ENCODE results near the gene CHCHD6. TPM values are rescaled to one million over a fixed set of nuclear protein-coding genes. Genes with fewer than 3 reads are reported as not detected.

The CHCHD6 gene
- total RNA-seq, 2 experiments from 2014 or later, result 8.7 to 9.3 TPM

- Histone ChIP-seq H3K4me1 (ENCODE audit: insufficient read depth, low read length) (no peaks in the 10 kb centered on the region), H3K27me3 (ENCODE audit: control insufficient read depth in 1 of 2, insufficient read depth in 2 of 2, low read length in 2 of 2) (no peaks in the 10 kb centered on the region), H3K36me3 (ENCODE audit: insufficient read depth, low read length) (peaks cover 14% of the 10 kb centered on the region), H3K4me3 (ENCODE audit: low read length) (no peak overlapping the region), H3K9me3 (ENCODE audit: control insufficient read depth in 1 of 2, insufficient read depth in 1 of 2, low read length in 2 of 2) (peaks cover 0 to 5% of the 10 kb centered on the region in 2 experiments), H3K27ac (ENCODE audit: low read depth in 1 of 2, low read length in 2 of 2) (no peak overlapping the region)
- H3K4me1 Mint-ChIP-seq (ENCODE audit: low read depth), result peaks cover 3% of the 10 kb centered on the region
- no peak for ATAC-seq (ENCODE audit: poor library complexity)
- peaks cover 7% of the 10 kb centered on the region for H3K36me3 Mint-ChIP-seq (ENCODE audit: low read depth)
- POLR2A ChIA-PET, result no interaction called here
- no peak overlapping the region for H3K27ac Mint-ChIP-seq
- intact Hi-C loops (cut with DNase I, micrococcal nuclease), result no loop called here
- H3K4me3 Mint-ChIP-seq, result no peak overlapping the region
- no peak for DNase-seq
- no peaks in the 10 kb centered on the region for H3K9me3 Mint-ChIP-seq
- no peak for TF ChIP-seq CTCF (IDR thresholded peaks at IDR 0.05)
- CTCF ChIA-PET, result no interaction called here
- H3K27me3 Mint-ChIP-seq, result no peaks in the 10 kb centered on the region
Observed at GRCh38 chr3:126992776-126993175, 288.7 kb downstream of the CHCHD6 start.

GRCh38 chr3:126993436-126993835, 289.4 kb downstream of the CHCHD6 start:
- CTCF ChIA-PET, result no interaction called here
- H3K4me1 Mint-ChIP-seq (ENCODE audit: low read depth), result peaks cover 3% of the 10 kb centered on the region
- no peak overlapping the region for H3K27ac ChIP-seq (ENCODE audit: low read depth in 1 of 2, low read length in 2 of 2)
- intact Hi-C loops (cut with DNase I, micrococcal nuclease), result no loop called here
- no peaks in the 10 kb centered on the region for H3K9me3 Mint-ChIP-seq
- H3K4me3 Mint-ChIP-seq, result no peak overlapping the region
- H3K36me3 ChIP-seq (ENCODE audit: insufficient read depth, low read length), result peaks cover 14% of the 10 kb centered on the region
- TF ChIP-seq CTCF (IDR thresholded peaks at IDR 0.05), result no peak
- no peak for ATAC-seq (ENCODE audit: poor library complexity)
- peaks cover 0 to 5% of the 10 kb centered on the region in 2 experiments for H3K9me3 ChIP-seq (ENCODE audit: control insufficient read depth in 1 of 2, insufficient read depth in 1 of 2, low read length in 2 of 2)
- H3K27me3 Mint-ChIP-seq, result no peaks in the 10 kb centered on the region
- H3K36me3 Mint-ChIP-seq (ENCODE audit: low read depth), result peaks cover 7% of the 10 kb centered on the region
- H3K4me1 ChIP-seq (ENCODE audit: insufficient read depth, low read length), result no peaks in the 10 kb centered on the region
- no peak overlapping the region for H3K27ac Mint-ChIP-seq
- POLR2A ChIA-PET, result no interaction called here
- no peak for DNase-seq
- H3K4me3 ChIP-seq (ENCODE audit: low read length), result no peak overlapping the region
- no peaks in the 10 kb centered on the region for H3K27me3 ChIP-seq (ENCODE audit: control insufficient read depth in 1 of 2, insufficient read depth in 2 of 2, low read length in 2 of 2)

- Mint-ChIP-seq H3K4me3 (no peak overlapping the region), H3K27ac (no peak overlapping the region), H3K4me1 (ENCODE audit: low read depth) (no peaks in the 10 kb centered on the region), H3K27me3 (no peaks in the 10 kb centered on the region), H3K9me3 (no peaks in the 10 kb centered on the region), H3K36me3 (ENCODE audit: low read depth) (peaks cover 7% of the 10 kb centered on the region)
- H3K36me3 ChIP-seq (ENCODE audit: insufficient read depth, low read length), result peaks cover 8% of the 10 kb centered on the region
- CTCF ChIA-PET, result no interaction called here
- H3K4me1 ChIP-seq (ENCODE audit: insufficient read depth, low read length), result no peaks in the 10 kb centered on the region
- no peak for TF ChIP-seq CTCF (IDR thresholded peaks at IDR 0.05)
- POLR2A ChIA-PET, result no interaction called here
- DNase-seq (no peak), ATAC-seq (ENCODE audit: poor library complexity) (no peak)
- intact Hi-C loops (cut with DNase I, micrococcal nuclease), result no loop called here
- no peak overlapping the region for H3K4me3 ChIP-seq (ENCODE audit: low read length)
- H3K27ac ChIP-seq (ENCODE audit: low read depth in 1 of 2, low read length in 2 of 2), result no peak overlapping the region
- no peaks in the 10 kb centered on the region for H3K9me3 ChIP-seq (ENCODE audit: control insufficient read depth in 1 of 2, insufficient read depth in 1 of 2, low read length in 2 of 2)
- H3K27me3 ChIP-seq (ENCODE audit: control insufficient read depth in 1 of 2, insufficient read depth in 2 of 2, low read length in 2 of 2), result no peaks in the 10 kb centered on the region
Observed at GRCh38 chr3:126994661-126995245, 290.7 kb downstream of the CHCHD6 start.
